HEK293 (cell line): ENCODE data around the gene SPEM2.

Source experiments
- FEZF1 ChIP-seq: fragments of 450-650 bp; formaldehyde crosslinking; IDR thresholded peaks from 2 replicates; pipeline ENCODE4 v1.5.1; 2016; ENCODE audit warnings: missing biosample characterization, missing genetic modification characterization
- GLIS1 ChIP-seq: fragments of 450-650 bp; formaldehyde crosslinking; IDR thresholded peaks from 2 replicates; pipeline ENCODE4 v1.5.1; 2016; ENCODE audit warnings: missing biosample characterization, missing genetic modification characterization
- HOXC10 ChIP-seq: sonication (generic); formaldehyde crosslinking; IDR thresholded peaks from 2 replicates; pipeline ENCODE4 v1.8.1; 2023; ENCODE audit warnings: mild to moderate bottlenecking, missing genetic modification reagents
- KLF8 ChIP-seq: fragments of 450-650 bp; formaldehyde crosslinking; IDR thresholded peaks from 2 replicates; pipeline ENCODE4 v1.5.1; 2016; ENCODE audit warnings: missing biosample characterization, missing genetic modification characterization
- MEIS1 ChIP-seq: sonication (generic); formaldehyde crosslinking; IDR thresholded peaks from 2 replicates; pipeline ENCODE4 v1.8.1; 2022; ENCODE audit warnings: missing genetic modification reagents, mild to moderate bottlenecking, borderline replicate concordance
- OSR2 ChIP-seq: fragments of 450-650 bp; formaldehyde crosslinking; IDR thresholded peaks from 2 replicates; pipeline ENCODE4 v1.5.1; 2016; ENCODE audit warnings: missing biosample characterization, missing genetic modification characterization
- OVOL3 ChIP-seq: fragments of 450-650 bp; formaldehyde crosslinking; IDR thresholded peaks from 2 replicates; pipeline ENCODE4 v1.5.1; 2016; ENCODE audit warnings: missing biosample characterization, missing genetic modification characterization
- TRIM28 ChIP-seq: IDR thresholded peaks from 2 replicates; pipeline ENCODE4 v1.6.1; 2011; ENCODE audit warnings: low read length, control low read depth, borderline replicate concordance
- YY2 ChIP-seq: fragments of 450-650 bp; formaldehyde crosslinking; IDR thresholded peaks from 2 replicates; pipeline ENCODE4 v1.5.1; 2016; ENCODE audit warnings: missing biosample characterization, missing genetic modification characterization
- ZBTB17 ChIP-seq: fragments of 450-650 bp; formaldehyde crosslinking; IDR thresholded peaks from 2 replicates; pipeline ENCODE4 v1.5.1; 2016; ENCODE audit warnings: missing biosample characterization, missing genetic modification characterization
- ZBTB26 ChIP-seq: fragments of 450-650 bp; formaldehyde crosslinking; optimal IDR thresholded peaks from 2 replicates; pipeline ENCODE3; 2016; ENCODE audit warnings: missing biosample characterization, mild to moderate bottlenecking, missing genetic modification characterization
- ZNF10 ChIP-seq: fragments of 450-650 bp; formaldehyde crosslinking; IDR thresholded peaks from 2 replicates; pipeline ENCODE4 v1.5.1; 2017; ENCODE audit warnings: missing biosample characterization, missing genetic modification characterization
- ZNF133 ChIP-seq: fragments of 450-650 bp; formaldehyde crosslinking; IDR thresholded peaks from 2 replicates; pipeline ENCODE4 v1.5.1; 2016; ENCODE audit warnings: missing biosample characterization, missing genetic modification characterization
- ZNF146 ChIP-seq: fragments of 450-650 bp; formaldehyde crosslinking; IDR thresholded peaks from 2 replicates; pipeline ENCODE4 v1.5.1; 2016; ENCODE audit warnings: missing biosample characterization, missing genetic modification characterization
- ZNF202 ChIP-seq: fragments of 450-650 bp; formaldehyde crosslinking; IDR thresholded peaks from 2 replicates; pipeline ENCODE4 v1.5.1; 2016; ENCODE audit warnings: missing biosample characterization, missing genetic modification characterization, borderline replicate concordance
- ZNF211 ChIP-seq: fragments of 450-650 bp; formaldehyde crosslinking; IDR thresholded peaks from 2 replicates; pipeline ENCODE4 v1.5.1; 2016; ENCODE audit warnings: low read depth, missing biosample characterization, missing genetic modification characterization
- ZNF221 ChIP-seq: fragments of 450-650 bp; formaldehyde crosslinking; IDR thresholded peaks from 2 replicates; pipeline ENCODE4 v1.5.1; 2017; ENCODE audit warnings: missing biosample characterization, missing genetic modification characterization, borderline replicate concordance
- ZNF292 ChIP-seq: fragments of 450-650 bp; formaldehyde crosslinking; IDR thresholded peaks from 2 replicates; pipeline ENCODE4 v1.5.1; 2016; ENCODE audit warnings: low read depth, missing biosample characterization, missing genetic modification characterization, borderline replicate concordance
- ZNF302 ChIP-seq: fragments of 450-650 bp; formaldehyde crosslinking; IDR thresholded peaks from 2 replicates; pipeline ENCODE4 v1.5.1; 2016; ENCODE audit warnings: missing biosample characterization, missing genetic modification characterization, low read depth
- ZNF311 ChIP-seq: fragments of 450-650 bp; formaldehyde crosslinking; IDR thresholded peaks from 2 replicates; pipeline ENCODE4 v1.5.1; 2017; ENCODE audit warnings: missing biosample characterization, missing genetic modification characterization, borderline replicate concordance
- ZNF394 ChIP-seq: fragments of 450-650 bp; formaldehyde crosslinking; IDR thresholded peaks from 2 replicates; pipeline ENCODE4 v1.5.1; 2016; ENCODE audit warnings: missing biosample characterization, missing genetic modification characterization, mild to moderate bottlenecking, moderate library complexity, borderline replicate concordance
- ZNF423 ChIP-seq: fragments of 450-650 bp; formaldehyde crosslinking; IDR thresholded peaks from 2 replicates; pipeline ENCODE4 v1.5.1; 2016; ENCODE audit warnings: missing biosample characterization, missing genetic modification characterization
- ZNF473 ChIP-seq: fragments of 450-650 bp; formaldehyde crosslinking; IDR thresholded peaks from 2 replicates; pipeline ENCODE4 v1.5.1; 2017; ENCODE audit warnings: missing biosample characterization, missing genetic modification characterization
- ZNF521 ChIP-seq: fragments of 450-650 bp; formaldehyde crosslinking; IDR thresholded peaks from 2 replicates; pipeline ENCODE4 v1.5.1; 2017; ENCODE audit warnings: missing biosample characterization, mild to moderate bottlenecking, missing genetic modification characterization
- ZNF558 ChIP-seq: fragments of 450-650 bp; formaldehyde crosslinking; IDR thresholded peaks from 2 replicates; pipeline ENCODE4 v1.5.1; 2016; ENCODE audit warnings: missing biosample characterization, missing genetic modification characterization
- ZNF623 ChIP-seq: fragments of 450-650 bp; formaldehyde crosslinking; IDR thresholded peaks from 2 replicates; pipeline ENCODE4 v1.5.1; 2016; ENCODE audit warnings: missing biosample characterization, missing genetic modification characterization
- ZNF843 ChIP-seq: fragments of 450-650 bp; formaldehyde crosslinking; IDR thresholded peaks from 2 replicates; pipeline ENCODE4 v1.5.1; 2016; ENCODE audit warnings: missing biosample characterization, missing genetic modification characterization
- ZSCAN4 ChIP-seq: fragments of 450-650 bp; formaldehyde crosslinking; IDR thresholded peaks from 2 replicates; pipeline ENCODE4 v1.5.1; 2017; ENCODE audit warnings: missing biosample characterization, missing genetic modification characterization
- TF ChIP-seq, protein P1 (sequence below): fragments of 450-650 bp; formaldehyde crosslinking; IDR thresholded peaks from 2 replicates; pipeline ENCODE4 v1.5.1; 2016; ENCODE audit warnings: missing biosample characterization, missing genetic modification characterization
- TF ChIP-seq, protein P2 (sequence below): fragments of 450-650 bp; formaldehyde crosslinking; conservative IDR thresholded peaks from 2 replicates; pipeline ENCODE4 v1.5.1; 2016; ENCODE audit warnings: low read depth, missing biosample characterization, missing genetic modification characterization
- TF ChIP-seq, protein P3 (sequence below): fragments of 450-650 bp; formaldehyde crosslinking; IDR thresholded peaks from 2 replicates; pipeline ENCODE4 v1.5.1; 2016; ENCODE audit warnings: missing biosample characterization, missing genetic modification characterization

The SPEM2 gene

DNA sequence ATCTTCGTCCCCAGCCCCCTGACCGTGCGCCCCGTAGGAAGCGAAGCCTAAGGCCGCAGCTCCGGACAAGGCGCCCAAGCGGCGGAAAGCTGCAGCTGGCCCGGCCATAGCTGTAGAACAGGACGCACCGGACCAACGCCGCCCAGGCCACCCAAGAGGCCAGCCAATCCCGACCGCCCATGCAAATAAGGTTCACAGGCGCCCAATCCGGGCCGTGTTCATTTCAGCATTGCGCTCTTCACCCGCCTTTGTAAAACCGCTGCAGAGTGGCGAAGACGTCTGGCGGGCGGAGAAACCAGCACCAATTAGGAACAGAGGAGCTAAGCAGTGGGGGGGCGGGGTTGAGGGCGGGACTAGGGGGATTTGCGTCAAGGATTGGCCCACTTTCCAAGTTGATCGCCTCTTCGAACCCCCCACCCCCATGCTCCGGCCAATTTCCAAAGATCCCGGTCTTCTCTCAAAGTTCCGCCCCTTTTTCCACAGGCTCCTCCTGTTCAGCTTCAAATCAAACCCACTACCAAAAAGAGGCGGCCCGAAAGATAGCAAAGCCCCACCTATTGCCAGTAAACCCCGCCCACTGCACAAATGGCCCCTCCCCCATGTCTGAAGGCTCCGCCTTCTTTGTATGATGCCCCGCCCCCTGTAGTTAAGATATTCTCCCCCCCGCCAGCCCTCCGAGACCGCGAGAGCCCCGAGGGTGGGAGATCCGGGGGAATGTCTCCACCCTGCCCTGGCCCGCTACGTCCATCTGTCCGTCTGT is 21.3 kb upstream of the SPEM2 start, which contains the start of gene TMEM256 (continued):
- TF ChIP-seq ZSCAN4: no peak
- no peak for TF ChIP-seq ZNF423
- TF ChIP-seq, protein P1, sequence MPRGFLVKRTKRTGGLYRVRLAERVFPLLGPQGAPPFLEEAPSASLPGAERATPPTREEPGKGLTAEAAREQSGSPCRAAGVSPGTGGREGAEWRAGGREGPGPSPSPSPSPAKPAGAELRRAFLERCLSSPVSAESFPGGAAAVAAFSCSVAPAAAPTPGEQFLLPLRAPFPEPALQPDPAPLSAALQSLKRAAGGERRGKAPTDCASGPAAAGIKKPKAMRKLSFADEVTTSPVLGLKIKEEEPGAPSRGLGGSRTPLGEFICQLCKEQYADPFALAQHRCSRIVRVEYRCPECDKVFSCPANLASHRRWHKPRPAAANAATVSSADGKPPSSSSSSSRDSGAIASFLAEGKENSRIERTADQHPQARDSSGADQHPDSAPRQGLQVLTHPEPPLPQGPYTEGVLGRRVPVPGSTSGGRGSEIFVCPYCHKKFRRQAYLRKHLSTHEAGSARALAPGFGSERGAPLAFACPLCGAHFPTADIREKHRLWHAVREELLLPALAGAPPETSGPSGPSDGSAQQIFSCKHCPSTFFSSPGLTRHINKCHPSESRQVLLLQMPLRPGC: no peak
- no peak for TF ChIP-seq ZNF202 (tag by site-specific recombination)
- no peak for TF ChIP-seq ZNF473 (tag by site-specific recombination)
- TF ChIP-seq ZNF311 (tag by site-specific recombination): no peak
- no peak for TF ChIP-seq FEZF1
- TF ChIP-seq ZNF292: no peak
- TF ChIP-seq OVOL3 (tag by site-specific recombination): no peak
- TF ChIP-seq, protein P2, sequence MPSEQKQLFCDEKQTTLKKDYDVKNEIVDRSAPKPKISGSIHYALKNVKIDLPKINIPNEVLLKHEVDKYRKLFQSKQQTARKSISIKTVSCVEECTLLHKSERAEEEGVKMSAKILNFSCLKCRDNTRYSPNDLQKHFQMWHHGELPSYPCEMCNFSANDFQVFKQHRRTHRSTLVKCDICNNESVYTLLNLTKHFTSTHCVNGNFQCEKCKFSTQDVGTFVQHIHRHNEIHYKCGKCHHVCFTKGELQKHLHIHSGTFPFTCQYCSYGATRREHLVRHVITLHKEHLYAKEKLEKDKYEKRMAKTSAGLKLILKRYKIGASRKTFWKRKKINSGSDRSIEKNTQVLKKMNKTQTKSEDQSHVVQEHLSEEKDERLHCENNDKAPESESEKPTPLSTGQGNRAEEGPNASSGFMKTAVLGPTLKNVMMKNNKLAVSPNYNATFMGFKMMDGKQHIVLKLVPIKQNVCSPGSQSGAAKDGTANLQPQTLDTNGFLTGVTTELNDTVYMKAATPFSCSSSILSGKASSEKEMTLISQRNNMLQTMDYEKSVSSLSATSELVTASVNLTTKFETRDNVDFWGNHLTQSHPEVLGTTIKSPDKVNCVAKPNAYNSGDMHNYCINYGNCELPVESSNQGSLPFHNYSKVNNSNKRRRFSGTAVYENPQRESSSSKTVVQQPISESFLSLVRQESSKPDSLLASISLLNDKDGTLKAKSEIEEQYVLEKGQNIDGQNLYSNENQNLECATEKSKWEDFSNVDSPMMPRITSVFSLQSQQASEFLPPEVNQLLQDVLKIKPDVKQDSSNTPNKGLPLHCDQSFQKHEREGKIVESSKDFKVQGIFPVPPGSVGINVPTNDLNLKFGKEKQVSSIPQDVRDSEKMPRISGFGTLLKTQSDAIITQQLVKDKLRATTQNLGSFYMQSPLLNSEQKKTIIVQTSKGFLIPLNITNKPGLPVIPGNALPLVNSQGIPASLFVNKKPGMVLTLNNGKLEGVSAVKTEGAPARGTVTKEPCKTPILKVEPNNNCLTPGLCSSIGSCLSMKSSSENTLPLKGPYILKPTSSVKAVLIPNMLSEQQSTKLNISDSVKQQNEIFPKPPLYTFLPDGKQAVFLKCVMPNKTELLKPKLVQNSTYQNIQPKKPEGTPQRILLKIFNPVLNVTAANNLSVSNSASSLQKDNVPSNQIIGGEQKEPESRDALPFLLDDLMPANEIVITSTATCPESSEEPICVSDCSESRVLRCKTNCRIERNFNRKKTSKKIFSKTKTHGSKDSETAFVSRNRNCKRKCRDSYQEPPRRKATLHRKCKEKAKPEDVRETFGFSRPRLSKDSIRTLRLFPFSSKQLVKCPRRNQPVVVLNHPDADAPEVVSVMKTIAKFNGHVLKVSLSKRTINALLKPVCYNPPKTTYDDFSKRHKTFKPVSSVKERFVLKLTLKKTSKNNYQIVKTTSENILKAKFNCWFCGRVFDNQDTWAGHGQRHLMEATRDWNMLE: no peak
- TF ChIP-seq TRIM28: no peak
- no peak for TF ChIP-seq ZBTB17
- TF ChIP-seq KLF8 (tag by site-specific recombination): no peak
- no peak for TF ChIP-seq ZNF221 (tag by site-specific recombination)
- TF ChIP-seq ZNF211 (tag by site-specific recombination): no peak
- TF ChIP-seq ZBTB26 (tag by site-specific recombination): no peak
- no peak for TF ChIP-seq ZNF394
- no peak for TF ChIP-seq ZNF146 (tag by site-specific recombination)
- no peak for TF ChIP-seq ZNF133 (tag by site-specific recombination)
- TF ChIP-seq, protein P3, sequence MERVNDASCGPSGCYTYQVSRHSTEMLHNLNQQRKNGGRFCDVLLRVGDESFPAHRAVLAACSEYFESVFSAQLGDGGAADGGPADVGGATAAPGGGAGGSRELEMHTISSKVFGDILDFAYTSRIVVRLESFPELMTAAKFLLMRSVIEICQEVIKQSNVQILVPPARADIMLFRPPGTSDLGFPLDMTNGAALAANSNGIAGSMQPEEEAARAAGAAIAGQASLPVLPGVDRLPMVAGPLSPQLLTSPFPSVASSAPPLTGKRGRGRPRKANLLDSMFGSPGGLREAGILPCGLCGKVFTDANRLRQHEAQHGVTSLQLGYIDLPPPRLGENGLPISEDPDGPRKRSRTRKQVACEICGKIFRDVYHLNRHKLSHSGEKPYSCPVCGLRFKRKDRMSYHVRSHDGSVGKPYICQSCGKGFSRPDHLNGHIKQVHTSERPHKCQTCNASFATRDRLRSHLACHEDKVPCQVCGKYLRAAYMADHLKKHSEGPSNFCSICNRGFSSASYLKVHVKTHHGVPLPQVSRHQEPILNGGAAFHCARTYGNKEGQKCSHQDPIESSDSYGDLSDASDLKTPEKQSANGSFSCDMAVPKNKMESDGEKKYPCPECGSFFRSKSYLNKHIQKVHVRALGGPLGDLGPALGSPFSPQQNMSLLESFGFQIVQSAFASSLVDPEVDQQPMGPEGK (tag by site-specific recombination): peak; percentile 89
- TF ChIP-seq ZNF843 (tag by site-specific recombination): peak; percentile 35; the same call in 1 of the 2 replicates
- no peak for TF ChIP-seq ZNF623
- no peak for TF ChIP-seq MEIS1 (CRISPR knock-in tag)
- TF ChIP-seq ZNF558 (tag by site-specific recombination): no peak
- TF ChIP-seq HOXC10 (CRISPR knock-in tag): no peak
- no peak for TF ChIP-seq ZNF521 (tag by site-specific recombination)
- no peak for TF ChIP-seq OSR2 (tag by site-specific recombination)
- TF ChIP-seq YY2: no peak
- TF ChIP-seq ZNF302 (tag by site-specific recombination): no peak
- no peak for TF ChIP-seq ZNF10 (tag by site-specific recombination)
- TF ChIP-seq GLIS1 (tag by site-specific recombination): peak; percentile 73
